ENCODE results near the gene NGF. TPM values are rescaled to one million over a fixed set of nuclear protein-coding genes. Genes with fewer than 3 reads are reported as not detected.

Gene NGF
- total and polyA plus RNA-seq, 2 of the 8 experiments (the other 6 are each of a cell fraction or from before 2014, with no cell fraction given), result 1.6 TPM; not detected in 1

DNA sequence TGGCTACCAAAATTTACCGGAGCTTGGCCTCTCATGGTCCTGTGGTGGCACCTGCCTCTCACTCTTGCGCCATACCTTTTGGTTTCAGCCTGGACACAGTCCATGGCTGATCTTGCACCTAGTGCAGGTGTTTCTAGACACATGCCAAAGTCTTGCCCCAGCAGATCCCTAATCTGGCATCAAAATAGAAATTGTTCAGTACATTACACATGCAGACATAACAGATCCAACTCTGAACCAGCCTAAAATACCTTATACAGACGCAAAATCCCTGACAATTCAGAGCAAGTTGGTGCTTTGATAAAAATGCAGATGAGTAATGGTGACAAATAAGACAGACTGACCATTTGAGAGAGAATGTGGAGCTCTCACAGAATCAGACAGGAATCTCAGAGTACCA is 44.1 kb downstream of the NGF start:
- no peaks in the 10 kb centered on the region for H3K79me2 ChIP-seq (ENCODE audit: control insufficient read depth in 1 of 2, insufficient read depth in 2 of 2, low read length in 2 of 2)
- H2BK120ac ChIP-seq (replicated peaks; ENCODE audit: low read depth, low read length), result no peak overlapping the region
- H2BK12ac ChIP-seq (ENCODE audit: low read depth, low read length), result no peak overlapping the region
- H2AFZ ChIP-seq (ENCODE audit: low read length), result no peak overlapping the region
- no peaks in the 10 kb centered on the region for H3K23me2 ChIP-seq (ENCODE audit: low read depth, low read length)
- POLR2A ChIA-PET (ENCODE audit: partially characterized antibody), result interaction anchor here (0.9 kb wide), 1 partner anchor 12 kb away, joined by 3 read pairs; no protein-coding TSS in a partner anchor
- no peaks in the 10 kb centered on the region for H3K9me3 ChIP-seq (ENCODE audit: insufficient read depth in 2 of 2, low read depth in 1 of 2, low read length in 1 of 2)
- no peak overlapping the region for H3K27ac ChIP-seq (ENCODE audit: low read depth, low read length)
- CTCF ChIA-PET (ENCODE audit: partially characterized antibody), result interaction anchor here (1.2 to 3.1 kb wide), 5 partner anchors 11 to 175 kb away, joined by 3 to 10 read pairs (median 4); no protein-coding TSS in a partner anchor
- DNase-seq (ENCODE audit: low read depth in 1 of 2, low spot score in 2 of 2) (no peak), FAIRE-seq (no peak)
- no peaks in the 10 kb centered on the region for H3K36me3 ChIP-seq (ENCODE audit: control insufficient read depth in 2 of 4, insufficient read depth in 4 of 4, low read length in 3 of 4)
- H2BK5ac ChIP-seq (ENCODE audit: low read depth, low read length), result no peak overlapping the region
- no peak overlapping the region for H3K56ac ChIP-seq (replicated peaks; ENCODE audit: insufficient read length, low read depth, low read length)
- 0 out of 7 replicates have a peak, but pooled peaks cover 0 to 3% (median 0%) of the 10 kb centered on the region in 4 experiments for H3K4me1 ChIP-seq (replicated peaks in 1 of 4; ENCODE audit: control insufficient read depth in 3 of 4, insufficient read depth in 4 of 4, low read length in 3 of 4)
- no peak overlapping the region for H4K8ac ChIP-seq (ENCODE audit: extremely low read depth, insufficient read depth, low read length)
- H4K91ac ChIP-seq (replicated peaks; ENCODE audit: insufficient read length, low read length), result no peak overlapping the region
- no peak overlapping the region for H3K4me3 ChIP-seq (ENCODE audit: extremely low read depth in 1 of 4, insufficient read depth in 2 of 4, low read depth in 3 of 4, low read length in 4 of 4)
- no peaks in the 10 kb centered on the region for H4K20me1 ChIP-seq (replicated peaks in 1 of 2; ENCODE audit: control insufficient read depth in 1 of 2, insufficient read depth in 2 of 2, low read length in 2 of 2)
- no peaks in the 10 kb centered on the region for H3K27me3 ChIP-seq (replicated peaks in 1 of 4; ENCODE audit: control insufficient read depth in 3 of 4, extremely low read depth in 1 of 4, insufficient read depth in 3 of 4, low read length in 3 of 4)
- H3K4me2 ChIP-seq (ENCODE audit: insufficient read depth in 1 of 2, low read depth in 2 of 2, low read length in 2 of 2), result no peak overlapping the region
- no peak overlapping the region for H3K9ac ChIP-seq (replicated peaks in 1 of 4; ENCODE audit: extremely low read depth in 1 of 4, low read depth in 3 of 4, low read length in 3 of 4)
- H2BK20ac ChIP-seq (ENCODE audit: low read length), result no peak overlapping the region
- no peak overlapping the region for H2BK15ac ChIP-seq (ENCODE audit: low read length)
- H4K5ac ChIP-seq (ENCODE audit: insufficient read length, low read depth, low read length), result no peak overlapping the region
- H3K23ac ChIP-seq (ENCODE audit: insufficient read length), result no peak overlapping the region
- no peak overlapping the region for H2AK5ac ChIP-seq (ENCODE audit: low read depth, low read length)
- no peaks in the 10 kb centered on the region for H3K79me1 ChIP-seq (ENCODE audit: low read depth, low read length)
- no peak overlapping the region for H3K18ac ChIP-seq (ENCODE audit: extremely low read depth, low read length)
- no peak overlapping the region for H3K4ac ChIP-seq (replicated peaks; ENCODE audit: insufficient read length, low read depth, low read length)
- WGBS, 2 experiments (ENCODE audit: extremely low coverage in 1 of 2, insufficient coverage in 1 of 2, insufficient read length in 1 of 2, insufficient replicate concordance in 2 of 2, low coverage in 1 of 2, low lambda C conversion rate in 2 of 2, missing lambda C conversion rate in 1 of 2), result 92% methylated on average over 3 of the region's 3 CpGs; no CpG with 5 or more reads in 1 of the 2 experiments
- H3K14ac ChIP-seq (ENCODE audit: insufficient read length), result no peak overlapping the region
- TF ChIP-seq SIX5 (IDR thresholded peaks at IDR 0.05; ENCODE audit: low read depth, low read length), result no peak

Measured in H1 (cell line).